Chondrocyte (in vitro differentiated cells): ENCODE data around the gene GFRA1. TPM values are rescaled to one million over a fixed set of nuclear protein-coding genes. Genes with fewer than 3 reads are reported as not detected.

ENCODE experiments used
- DNase-seq: peaks from one replicate; pipeline ENCODE4 v3.0.0; 2021; ENCODE audit warnings: mixed read lengths, low spot score
- H3K27ac Mint-ChIP-seq: one replicate; pipeline ENCODE4 v1.8.0; 2021; ENCODE audit warnings: mild to moderate bottlenecking, moderate library complexity, mixed read lengths; ENCODE audit not compliant: unreplicated experiment
- H3K27me3 Mint-ChIP-seq: 2 replicates; pipeline ENCODE4 v1.8.0; 2021; ENCODE audit warnings: low read depth, mixed read lengths
- H3K36me3 Mint-ChIP-seq: 2 replicates; pipeline ENCODE4 v1.8.0; 2021; ENCODE audit warnings: low read depth, mixed read lengths
- H3K4me1 Mint-ChIP-seq: 2 replicates; pipeline ENCODE4 v1.8.0; 2021; ENCODE audit warnings: low read depth, mild to moderate bottlenecking, mixed read lengths
- H3K4me3 Mint-ChIP-seq: one replicate; pipeline ENCODE4 v1.8.0; 2021; ENCODE audit warnings: mild to moderate bottlenecking, moderate library complexity, mixed read lengths; ENCODE audit not compliant: unreplicated experiment
- H3K9me3 Mint-ChIP-seq: 2 replicates; pipeline ENCODE4 v1.8.0; 2021; ENCODE audit warnings: low read depth, mixed read lengths
- CTCF ChIP-seq: fragments of 200-600 bp; sonication (generic); IDR thresholded peaks from 2 replicates; pipeline ENCODE4 v1.5.0; 2021; ENCODE audit warnings: antibody characterized with exemption, mild to moderate bottlenecking, moderate library complexity
- total RNA-seq: library from RNA; stranded (reverse); gene quantifications from 3 replicates; pipeline ENCODE4 v1.2.1, GENCODE V29; 2021

The GFRA1 gene
- total RNA-seq, 1 donor from 2014 or later = 79.7 TPM

- TF ChIP-seq CTCF = no peak
- no peak for DNase-seq
- Mint-ChIP-seq H3K9me3 (no peaks in the 10 kb centered on the region), H3K4me3 (no peak overlapping the region), H3K27ac (no peak overlapping the region), H3K4me1 (no peaks in the 10 kb centered on the region), H3K36me3 (peaks cover 6% of the 10 kb centered on the region), H3K27me3 (no peaks in the 10 kb centered on the region)
These were observed 189.7 kb downstream of the GFRA1 start for GRCh38 chr10:116083226-116083762.

GRCh38 chr10:116082762-116083161 lies 190.2 kb downstream of the GFRA1 start:
- H3K4me1 Mint-ChIP-seq = no peaks in the 10 kb centered on the region
- no peaks in the 10 kb centered on the region for H3K27me3 Mint-ChIP-seq

GRCh38 chr10:116082206-116082605 lies 190.8 kb downstream of the GFRA1 start:
- TF ChIP-seq CTCF = no peak
- DNase-seq = no peak
- no peaks in the 10 kb centered on the region for H3K4me1 Mint-ChIP-seq

More at GRCh38 chr10:116082762-116083161, 190.2 kb downstream of the GFRA1 start:
- H3K9me3 Mint-ChIP-seq = no peaks in the 10 kb centered on the region
- peaks cover 6% of the 10 kb centered on the region for H3K36me3 Mint-ChIP-seq
- no peak overlapping the region for H3K4me3 Mint-ChIP-seq
- TF ChIP-seq CTCF = no peak
- no peak overlapping the region for H3K27ac Mint-ChIP-seq
- DNase-seq = no peak

GRCh38 chr10:116080553-116080952 lies 192.5 kb downstream of the GFRA1 start:
- Mint-ChIP-seq H3K9me3 (no peaks in the 10 kb centered on the region), H3K36me3 (peaks cover 6% of the 10 kb centered on the region), H3K4me1 (no peaks in the 10 kb centered on the region), H3K4me3 (no peak overlapping the region), H3K27me3 (no peaks in the 10 kb centered on the region), H3K27ac (no peak overlapping the region)
- no peak for DNase-seq
- no peak for TF ChIP-seq CTCF

More at GRCh38 chr10:116082206-116082605, 190.8 kb downstream of the GFRA1 start:
- H3K36me3 Mint-ChIP-seq = peaks cover 6% of the 10 kb centered on the region
- H3K27ac Mint-ChIP-seq = no peak overlapping the region
- no peak overlapping the region for H3K4me3 Mint-ChIP-seq
- H3K9me3 Mint-ChIP-seq = no peaks in the 10 kb centered on the region
- no peaks in the 10 kb centered on the region for H3K27me3 Mint-ChIP-seq

- no peak overlapping the region for H3K4me3 Mint-ChIP-seq
- H3K27me3 Mint-ChIP-seq = no peaks in the 10 kb centered on the region
- H3K36me3 Mint-ChIP-seq = peaks cover 6% of the 10 kb centered on the region
- H3K4me1 Mint-ChIP-seq = no peaks in the 10 kb centered on the region
- DNase-seq = no peak
- H3K27ac Mint-ChIP-seq = no peak overlapping the region
- no peaks in the 10 kb centered on the region for H3K9me3 Mint-ChIP-seq
- no peak for TF ChIP-seq CTCF
These were observed 193.7 kb downstream of the GFRA1 start for GRCh38 chr10:116079355-116079754.
